Measurements from ENCODE around the gene INSL3. TPM values are rescaled to one million over a fixed set of nuclear protein-coding genes. Genes with fewer than 3 reads are reported as not detected.
A peak's percentile ranks its signal among the peaks of the same experiment; 100 is the strongest.
"Not testable (repeated sequence)": the region's sequence is repeated elsewhere in the genome, so short reads cannot be mapped to it uniquely, and the experiment has no call there.

INSL3 gene
- total RNA-seq, 1 donor from 2014 or later, result not detected

DNA sequence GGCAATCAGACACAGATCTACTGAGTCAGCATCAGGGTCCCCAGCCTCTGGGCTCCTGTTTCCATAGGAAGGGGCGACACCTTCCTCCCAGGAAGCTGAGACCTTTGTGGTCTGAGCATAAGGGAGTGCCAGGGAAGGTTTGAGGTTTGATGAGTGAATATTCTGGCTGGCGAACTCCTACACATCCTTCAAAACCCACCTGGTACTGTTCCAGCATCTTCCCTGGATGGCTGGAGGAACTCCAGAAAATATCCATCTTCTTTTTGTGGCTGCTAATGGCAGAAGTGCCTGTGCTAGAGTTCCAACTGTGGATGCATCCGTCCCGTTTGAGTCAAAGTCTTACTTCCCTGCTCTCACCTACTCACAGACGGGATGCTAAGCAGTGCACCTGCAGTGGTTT is 9.2 kb downstream of the INSL3 start:
- no peak for ATAC-seq

DNA sequence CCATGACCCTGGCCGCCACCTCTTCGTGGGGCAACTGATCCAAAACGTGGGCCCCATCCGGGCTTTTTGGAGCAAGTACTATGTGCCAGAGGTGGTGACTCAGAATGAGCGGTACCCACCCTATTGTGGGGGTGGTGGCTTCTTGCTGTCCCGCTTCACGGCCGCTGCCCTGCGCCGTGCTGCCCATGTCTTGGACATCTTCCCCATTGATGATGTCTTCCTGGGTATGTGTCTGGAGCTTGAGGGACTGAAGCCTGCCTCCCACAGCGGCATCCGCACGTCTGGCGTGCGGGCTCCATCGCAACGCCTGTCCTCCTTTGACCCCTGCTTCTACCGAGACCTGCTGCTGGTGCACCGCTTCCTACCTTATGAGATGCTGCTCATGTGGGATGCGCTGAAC is 9.6 kb downstream of the INSL3 start:
- no peak for ATAC-seq

DNA sequence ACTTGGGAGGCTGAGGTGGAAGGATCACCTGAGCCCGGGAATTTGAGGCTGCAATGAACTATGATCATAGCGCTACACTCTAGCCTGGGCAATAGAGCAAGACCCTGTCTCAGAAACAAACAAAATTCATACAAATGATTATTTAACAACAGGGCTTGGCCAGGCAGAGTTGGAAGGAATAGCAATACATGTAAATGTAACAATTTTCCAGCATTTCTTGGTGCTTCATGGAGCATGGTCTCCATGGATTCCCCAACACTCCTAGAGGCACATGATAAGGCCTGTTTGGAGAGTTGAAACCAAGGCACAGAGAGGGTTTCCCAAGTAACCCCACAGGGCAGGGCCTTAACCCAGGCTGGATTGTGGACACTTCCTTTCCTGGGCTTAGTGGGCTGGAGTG is 10.2 kb downstream of the INSL3 start:
- no peak for ATAC-seq

DNA sequence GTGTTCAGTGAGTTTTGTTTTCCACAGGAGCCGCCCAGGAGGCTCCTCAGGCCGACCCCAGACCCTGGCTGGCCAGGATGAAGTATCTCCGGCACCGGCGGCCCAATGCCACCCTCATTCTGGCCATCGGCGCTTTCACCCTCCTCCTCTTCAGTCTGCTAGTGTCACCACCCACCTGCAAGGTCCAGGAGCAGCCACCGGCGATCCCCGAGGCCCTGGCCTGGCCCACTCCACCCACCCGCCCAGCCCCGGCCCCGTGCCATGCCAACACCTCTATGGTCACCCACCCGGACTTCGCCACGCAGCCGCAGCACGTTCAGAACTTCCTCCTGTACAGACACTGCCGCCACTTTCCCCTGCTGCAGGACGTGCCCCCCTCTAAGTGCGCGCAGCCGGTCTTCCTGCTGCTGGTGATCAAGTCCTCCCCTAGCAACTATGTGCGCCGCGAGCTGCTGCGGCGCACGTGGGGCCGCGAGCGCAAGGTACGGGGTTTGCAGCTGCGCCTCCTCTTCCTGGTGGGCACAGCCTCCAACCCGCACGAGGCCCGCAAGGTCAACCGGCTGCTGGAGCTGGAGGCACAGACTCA is 13.5 kb downstream of the INSL3 start:
- ATAC-seq, result peak; percentile 8

DNA sequence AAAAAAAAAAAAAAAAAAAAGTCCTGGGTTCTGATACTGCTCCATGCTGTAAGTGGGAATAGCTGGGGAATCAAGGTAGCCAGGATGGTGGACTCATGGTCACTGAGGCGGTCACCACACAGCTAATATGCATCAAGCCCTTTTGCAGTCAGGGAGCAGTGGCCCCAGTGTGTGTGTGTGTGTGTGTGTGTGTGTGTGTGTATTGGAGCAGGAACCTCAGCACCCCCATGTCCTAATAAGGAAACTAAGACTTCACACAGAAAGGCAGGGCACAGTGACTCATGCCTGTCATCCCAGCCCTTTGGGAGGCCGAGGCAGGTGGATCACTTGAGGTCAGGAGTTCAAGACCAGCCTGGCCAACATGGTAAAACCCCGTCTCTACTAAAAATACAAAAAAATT is 14.4 kb downstream of the INSL3 start:
- peak; percentile 47 for ATAC-seq

DNA sequence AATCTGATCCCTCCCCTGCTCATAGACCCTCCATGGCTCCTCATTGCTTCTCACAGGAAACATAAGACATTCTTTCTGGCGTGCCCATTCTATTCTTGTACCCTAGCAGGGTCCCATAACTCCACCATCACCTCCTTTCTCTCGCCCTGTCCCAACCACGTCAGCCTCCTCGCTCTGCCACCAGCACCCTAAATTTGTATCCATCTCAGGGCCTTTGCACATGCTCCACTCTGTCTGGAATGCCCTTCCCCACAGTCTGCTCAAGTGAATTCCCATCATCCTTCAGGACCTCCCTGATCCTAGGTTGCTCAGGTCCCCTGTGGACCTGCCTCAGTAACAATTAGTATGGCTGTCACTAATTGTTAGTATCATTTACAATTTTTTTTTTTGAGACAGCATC is 15.9 kb downstream of the INSL3 start:
- ATAC-seq, result no peak

DNA sequence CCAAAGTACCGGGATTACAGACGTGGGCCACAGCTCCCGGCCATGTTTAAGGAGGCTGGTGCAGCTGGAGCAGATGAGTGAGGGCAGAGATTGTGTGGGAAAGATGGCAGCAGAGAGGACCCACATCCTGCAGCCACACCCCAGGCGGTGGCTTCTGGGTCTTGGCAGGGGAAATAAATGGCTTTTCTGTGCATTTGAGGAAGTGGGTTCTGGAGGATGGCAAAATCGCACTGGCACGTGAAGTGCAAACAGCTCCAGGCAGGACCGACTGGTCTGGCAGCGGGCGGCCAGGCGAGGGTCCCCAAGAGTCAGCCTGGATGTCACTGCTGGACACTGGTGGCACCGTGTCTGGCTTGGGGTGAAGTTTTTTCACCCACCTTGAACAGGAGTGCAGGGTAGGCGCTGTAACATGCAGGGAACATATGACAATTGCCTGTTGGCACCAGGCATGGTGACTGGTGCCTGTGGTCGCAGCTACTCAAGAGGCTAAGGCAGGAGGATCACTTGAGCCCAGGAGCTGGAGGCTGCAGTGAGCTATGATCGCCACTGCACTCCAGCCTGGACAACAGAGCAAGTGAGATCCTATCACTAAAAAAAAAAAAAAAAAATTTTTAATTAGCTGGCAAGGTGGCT is 17.9 kb downstream of the INSL3 start:
- ATAC-seq, result no peak

DNA sequence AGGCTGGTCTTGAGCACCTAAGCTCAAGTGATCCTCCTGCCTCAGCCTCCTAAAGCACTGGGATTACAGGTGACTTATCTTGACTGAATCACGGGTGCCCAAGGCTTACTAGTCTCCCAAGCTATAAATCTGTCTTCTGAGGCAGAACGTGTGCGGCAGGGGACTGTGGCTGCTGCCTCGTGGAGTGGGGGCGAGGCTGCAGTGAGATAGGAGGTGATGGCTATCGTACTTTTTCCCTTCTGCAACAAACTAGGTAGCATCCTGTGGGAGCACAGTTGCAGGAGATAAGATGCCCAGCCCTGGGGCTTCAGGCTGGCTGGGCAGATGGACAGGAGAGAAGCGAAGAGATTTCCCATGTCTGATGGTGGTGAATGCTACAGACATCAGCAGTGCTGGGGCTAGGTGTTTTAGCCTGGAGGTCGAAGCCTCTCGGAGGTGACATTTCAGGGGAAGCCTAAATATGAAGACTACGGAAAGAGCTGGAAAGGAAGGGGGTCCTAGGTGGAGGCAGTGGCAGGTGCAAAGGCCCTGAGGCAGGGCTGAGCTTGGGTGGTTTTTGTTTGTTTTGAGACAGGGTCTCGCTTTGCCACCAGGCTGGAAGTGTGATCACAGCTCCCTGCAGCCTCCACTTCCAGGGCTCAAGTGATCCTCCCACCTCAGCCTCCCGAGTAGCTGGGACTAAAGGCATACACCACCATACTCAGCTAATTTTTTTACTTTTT is 19.0 kb downstream of the INSL3 start:
- ATAC-seq, result no peak

DNA sequence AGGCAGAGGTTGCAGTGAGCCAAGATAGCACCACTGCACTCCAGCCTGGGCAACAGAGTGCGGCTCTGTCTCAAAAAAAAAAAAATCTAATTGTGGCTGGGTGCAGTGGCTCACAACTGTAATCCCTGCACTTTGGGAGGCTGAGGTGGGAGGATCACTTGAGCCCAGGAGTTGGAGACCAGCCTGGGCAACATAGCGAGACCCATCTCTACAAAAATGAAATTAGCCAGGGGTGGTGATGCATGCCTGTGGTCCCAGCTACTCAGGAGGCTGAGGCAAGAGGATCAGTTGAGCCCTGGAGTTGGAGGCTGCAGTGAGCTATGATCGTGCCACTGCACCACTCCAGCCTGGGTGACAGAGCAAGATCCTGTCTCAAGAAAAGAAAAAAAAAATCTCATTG is 22.7 kb downstream of the INSL3 start:
- not testable (repeated sequence) for ATAC-seq

DNA sequence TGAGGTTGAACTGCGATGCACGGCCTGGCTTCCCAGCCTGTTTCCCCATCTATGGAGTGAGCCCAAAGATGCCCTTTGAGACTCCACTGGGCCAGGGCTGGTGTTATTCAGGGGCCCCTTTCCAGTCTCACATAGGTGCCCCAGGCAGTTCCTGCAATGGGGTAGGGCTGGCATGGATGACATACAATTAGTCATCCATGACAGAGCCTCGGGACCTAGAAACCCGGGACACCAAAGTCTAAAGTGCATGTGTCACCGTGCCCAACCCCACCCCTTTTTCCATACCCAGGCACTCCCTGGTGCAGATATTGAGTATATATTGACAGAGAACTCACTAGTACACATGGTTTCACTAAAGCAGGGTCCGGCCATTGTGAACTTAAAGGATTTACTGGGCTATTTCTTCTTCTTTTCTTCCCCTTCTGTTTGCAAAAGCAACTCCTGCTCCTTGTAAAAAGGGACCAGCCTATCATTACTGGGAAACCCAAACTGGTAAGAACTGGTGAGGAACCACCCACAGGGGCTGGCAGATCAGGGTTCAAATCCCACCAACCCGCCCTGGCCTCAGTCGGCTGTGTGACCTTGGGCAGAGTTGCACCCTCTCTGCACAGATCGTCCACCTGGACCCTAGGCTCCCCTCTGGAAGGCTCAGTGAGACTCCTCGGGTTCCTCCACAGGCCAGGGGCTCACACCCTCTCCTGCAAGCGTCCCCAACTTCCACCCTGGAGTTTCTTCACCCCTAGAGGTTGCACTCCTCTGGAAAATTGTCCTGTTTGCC is 23.7 kb downstream of the INSL3 start:
- peak; percentile 86 for ATAC-seq

DNA sequence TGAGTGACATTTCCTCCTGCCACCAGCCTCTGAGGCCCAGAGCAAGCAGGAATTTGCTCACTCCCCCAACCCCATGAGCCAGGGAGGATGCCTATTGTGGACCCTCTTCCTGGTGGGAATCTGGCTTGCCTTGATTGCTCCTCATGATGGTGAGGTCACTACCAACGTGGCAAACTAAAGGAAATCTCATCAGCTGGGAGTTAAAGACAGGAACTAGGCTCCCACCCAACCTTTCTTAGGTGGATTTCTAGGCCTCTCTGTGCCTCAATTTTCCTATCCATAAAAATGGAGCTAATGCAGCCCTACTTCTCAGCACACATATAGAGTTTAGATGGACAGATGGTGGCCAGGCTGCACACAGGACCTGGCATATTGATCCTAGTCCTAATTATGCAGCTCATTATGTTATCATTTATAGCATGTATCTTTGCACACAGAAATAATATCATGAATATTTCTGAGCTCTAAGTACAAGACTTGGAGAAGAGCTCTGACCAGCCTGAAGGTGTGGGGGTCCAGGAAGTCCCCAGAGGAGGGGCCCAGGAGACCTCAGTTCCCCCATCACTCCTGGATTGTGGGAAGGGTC is 24.4 kb downstream of the INSL3 start:
- no peak for ATAC-seq

DNA sequence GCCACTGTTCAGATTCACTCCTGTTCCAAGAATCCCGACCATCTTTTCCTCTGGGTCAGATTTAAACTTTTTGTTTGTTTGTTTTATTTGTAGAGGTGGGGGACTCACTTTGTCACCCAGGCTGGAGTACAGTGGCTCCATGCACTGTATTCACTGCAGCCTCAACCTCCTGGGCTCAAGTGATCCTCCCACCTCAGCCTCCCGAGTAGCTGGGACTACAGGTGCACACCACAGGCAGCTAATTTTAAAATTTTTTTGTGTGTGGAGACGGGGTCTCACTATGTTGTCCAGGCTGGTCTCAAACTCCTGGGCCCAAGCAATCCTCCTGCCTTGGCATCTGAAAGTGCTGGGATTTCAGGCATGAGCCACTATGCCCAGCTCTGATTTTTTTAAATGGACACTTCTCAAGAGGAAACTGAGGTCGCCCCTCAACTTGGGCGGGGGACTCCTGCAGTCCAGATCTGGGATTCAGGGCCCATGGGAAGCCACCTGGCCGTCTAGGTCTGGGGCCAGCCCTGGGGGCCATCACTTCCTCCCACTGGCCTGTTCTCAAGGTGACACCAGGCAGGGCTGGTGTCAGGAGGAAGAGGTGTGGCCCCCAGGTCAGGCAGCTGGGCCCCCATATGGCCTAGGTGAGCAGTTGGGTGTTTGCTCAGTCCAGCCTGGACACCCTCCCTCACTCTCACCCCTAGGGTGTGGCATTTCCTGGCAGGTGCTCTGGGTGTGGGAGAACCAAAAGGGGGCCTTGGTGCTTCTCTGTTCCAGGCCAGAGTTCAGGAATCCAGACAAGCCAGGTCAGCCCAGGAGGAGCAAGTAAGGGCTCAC is 25.1 kb downstream of the INSL3 start:
- peak; percentile 73 for ATAC-seq

DNA sequence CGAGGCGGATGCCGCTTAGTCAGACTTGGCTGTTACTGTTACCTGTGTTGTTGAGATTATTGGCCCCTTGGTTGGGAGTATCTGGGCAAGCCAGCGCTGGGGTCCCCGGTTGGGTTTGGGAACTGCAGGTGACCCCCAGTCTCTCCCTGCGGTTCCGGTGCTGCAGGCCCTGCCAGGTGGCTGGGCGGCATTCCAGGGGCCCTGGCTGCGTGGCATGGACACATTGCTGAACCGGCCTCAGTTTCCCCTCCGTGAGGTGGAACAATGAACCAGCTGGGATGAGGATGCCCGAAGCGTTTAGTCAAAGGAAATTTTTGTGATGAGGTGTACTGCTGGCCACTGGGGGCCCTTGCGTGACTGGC is 25.8 kb downstream of the INSL3 start:
- ATAC-seq, result no peak

DNA sequence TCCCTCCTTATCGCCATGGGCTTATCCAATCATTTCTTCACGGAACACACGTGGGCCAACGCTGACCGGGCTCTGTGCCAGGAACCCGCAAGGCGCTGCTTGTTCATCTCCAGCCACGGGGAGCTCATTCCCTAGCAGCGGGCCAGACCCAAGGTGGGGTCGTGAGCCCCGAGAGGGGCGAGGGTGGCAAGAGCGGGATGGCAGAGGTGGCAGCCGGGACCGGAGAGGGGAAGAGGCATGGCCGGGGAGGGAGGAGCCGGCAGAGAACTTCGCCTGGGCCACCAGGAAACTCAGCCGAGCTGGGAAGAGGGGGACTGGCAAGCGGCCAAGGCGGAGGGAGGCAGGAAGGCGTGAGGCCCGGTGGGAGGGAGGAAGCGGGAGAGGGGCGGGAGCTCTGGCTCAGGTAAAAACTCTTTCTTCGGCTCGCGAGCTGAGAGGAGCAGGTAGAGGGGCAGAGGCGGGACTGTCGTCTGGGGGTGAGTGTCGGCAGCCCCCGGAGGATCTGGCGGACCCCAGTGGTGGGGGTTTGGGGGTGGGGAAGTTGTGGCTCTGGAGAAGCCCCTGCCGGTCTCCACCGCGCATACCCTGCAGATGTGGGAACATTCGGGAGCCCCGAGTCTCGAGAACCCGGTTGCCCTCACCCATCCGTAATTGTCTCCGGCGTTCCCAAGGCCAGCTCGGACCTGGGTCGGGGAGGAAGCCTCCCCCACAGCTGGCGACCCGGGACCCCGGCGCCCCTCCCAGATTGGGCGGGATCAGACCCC is 26.4 kb downstream of the INSL3 start, which contains the start of gene B3GNT3:
Gene B3GNT3, plus strand, starts transcription at position 408 of the 764 bp plus-strand sequence. CDS start 12,670 bp downstream, outside the sequence.
- peak; percentile 3 for ATAC-seq

DNA sequence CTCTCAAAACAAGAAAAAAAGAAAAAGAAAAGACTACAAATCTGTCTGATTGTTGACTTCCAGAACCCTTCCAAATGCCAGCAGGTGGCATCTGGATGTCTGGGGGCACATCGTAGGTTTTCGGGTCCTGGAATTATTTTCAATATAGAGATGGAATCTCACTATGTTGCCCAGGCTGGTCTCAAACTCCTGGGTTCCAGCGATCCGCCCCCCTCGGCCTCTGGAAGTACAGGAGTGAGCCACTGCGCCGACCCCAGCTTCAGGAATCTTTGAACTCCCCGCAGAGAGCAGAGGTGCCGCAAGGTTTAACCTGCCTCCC is 26.9 kb downstream of the INSL3 start:
- ATAC-seq, result no peak

DNA sequence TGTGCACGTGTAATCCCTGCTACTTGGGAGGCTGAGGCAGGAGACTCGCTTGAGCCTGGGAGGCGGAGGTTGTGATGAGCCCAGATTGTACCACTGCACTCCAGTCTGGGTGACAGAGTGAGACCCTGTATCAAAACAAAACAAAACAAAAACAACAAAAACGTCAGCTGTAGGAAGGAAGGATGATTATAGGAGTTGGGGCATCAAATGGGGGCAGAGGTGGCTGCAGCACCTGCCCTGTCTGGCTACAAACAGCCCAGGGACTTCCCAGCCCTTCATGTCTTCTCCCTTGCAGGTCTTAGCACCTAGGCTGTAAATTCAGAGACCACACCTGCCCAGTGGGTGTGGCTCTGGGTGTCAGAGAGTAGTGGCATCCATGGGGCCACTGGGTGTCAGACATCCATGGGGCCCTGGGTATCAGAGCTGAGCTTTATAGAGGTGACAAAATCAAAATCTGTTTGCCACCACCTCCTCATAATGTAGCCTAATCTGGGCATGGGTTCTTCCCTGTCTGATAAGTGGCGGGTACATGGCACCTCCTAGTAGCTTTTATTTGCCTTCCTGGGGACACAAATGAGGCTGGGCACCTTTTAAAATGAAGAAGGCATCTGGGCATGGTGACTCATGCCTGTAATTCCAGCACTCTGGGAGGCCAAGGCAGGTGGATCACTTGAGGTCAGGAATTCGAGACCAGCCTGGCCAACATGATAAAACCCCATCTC is 31.1 kb downstream of the INSL3 start:
- ATAC-seq, result peak; percentile 39

DNA sequence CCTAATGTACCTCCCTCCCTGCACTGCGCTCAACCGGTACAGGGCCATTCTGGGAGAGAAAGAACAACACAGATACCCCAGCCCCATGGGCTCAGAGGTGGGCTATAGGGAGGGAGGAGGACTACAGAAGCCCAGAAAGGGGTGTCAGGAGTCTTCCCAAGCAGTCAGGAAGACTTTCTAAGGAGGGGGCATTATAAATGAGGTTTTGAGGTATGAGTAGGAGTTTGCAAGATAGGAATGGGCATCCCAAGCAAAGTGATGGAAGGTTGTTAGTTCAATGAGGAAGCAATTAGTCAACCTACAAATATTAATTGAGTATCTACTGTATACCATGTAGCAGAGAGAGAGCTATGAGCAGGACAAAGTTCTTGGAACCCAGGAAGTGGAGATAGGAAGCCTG is 32.7 kb downstream of the INSL3 start:
- ATAC-seq, result no peak

DNA sequence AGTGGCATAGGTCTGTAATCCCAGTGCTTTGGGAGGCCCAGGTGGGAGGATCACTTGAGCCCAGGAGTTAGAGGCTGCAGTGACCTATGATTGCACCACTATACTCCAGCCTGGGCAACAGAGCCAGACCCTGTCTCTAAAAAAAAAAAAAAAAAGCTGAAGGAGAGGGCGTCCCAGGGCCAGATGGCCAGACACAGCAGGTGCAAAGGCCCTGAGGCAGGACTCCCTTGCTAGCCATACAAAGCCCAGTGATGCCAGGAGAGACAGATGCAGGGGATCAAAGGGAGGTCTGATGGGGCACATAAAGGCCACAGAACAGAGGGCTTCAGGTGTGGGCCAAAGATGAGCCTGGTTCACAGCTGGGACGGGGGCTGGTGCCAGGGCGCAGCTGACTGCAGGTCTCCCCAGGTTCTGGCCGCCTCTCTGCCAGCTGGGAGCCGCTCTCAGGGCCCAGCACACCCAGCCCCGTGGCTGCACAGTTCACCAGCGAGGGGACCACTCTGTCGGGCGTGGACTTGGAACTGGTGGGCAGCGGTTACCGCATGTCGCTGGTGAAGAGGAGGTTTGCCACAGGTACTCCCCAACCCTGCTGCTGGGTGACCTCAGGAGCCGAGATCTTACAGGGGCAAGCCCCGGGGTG is 33.9 kb downstream of the INSL3 start:
- ATAC-seq, result no peak

DNA sequence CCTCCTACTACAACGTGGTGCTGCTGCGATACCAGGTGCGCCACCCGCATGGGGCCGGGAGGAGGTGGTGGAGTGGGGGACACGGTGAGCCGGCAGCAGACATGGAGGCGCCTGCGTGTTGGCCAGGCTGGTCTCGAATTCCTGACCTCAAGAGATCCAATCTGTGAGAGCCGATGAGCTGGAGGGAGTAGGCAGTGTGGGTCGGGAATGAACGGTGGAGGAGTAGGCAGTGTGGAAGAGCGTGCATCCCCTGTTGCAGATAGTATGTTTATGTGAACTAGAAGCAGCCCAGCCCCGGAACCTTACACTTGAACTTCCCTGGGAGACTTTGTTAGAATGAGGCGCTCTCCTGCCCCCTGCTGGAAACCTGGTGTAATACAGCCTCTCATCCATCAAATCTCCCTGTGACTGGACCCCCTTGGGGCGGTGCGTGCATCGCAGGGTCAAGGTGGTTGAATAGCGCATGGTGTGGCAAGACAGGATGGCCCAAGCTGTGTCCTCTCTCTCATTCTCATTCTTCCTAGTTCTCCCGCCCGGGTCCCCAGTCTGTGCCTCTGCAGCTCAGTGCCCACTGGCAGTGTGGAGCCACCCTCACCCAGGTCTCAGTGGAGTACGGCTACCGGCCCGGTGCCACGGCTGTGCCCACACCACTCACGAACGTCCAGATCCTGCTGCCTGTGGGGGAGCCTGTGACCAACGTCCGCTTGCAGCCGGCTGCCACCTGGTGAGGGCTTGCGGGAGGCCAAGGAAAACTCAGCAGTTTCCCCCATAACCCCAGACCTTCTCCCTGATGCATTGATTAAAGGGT is 36.9 kb downstream of the INSL3 start:
- ATAC-seq, result peak; percentile 56
